ENCODE results near the gene PLCXD3.
"Not testable (repeated sequence)": the region's sequence is repeated elsewhere in the genome, so short reads cannot be mapped to it uniquely, and the experiment has no call there.

The PLCXD3 gene

DNA sequence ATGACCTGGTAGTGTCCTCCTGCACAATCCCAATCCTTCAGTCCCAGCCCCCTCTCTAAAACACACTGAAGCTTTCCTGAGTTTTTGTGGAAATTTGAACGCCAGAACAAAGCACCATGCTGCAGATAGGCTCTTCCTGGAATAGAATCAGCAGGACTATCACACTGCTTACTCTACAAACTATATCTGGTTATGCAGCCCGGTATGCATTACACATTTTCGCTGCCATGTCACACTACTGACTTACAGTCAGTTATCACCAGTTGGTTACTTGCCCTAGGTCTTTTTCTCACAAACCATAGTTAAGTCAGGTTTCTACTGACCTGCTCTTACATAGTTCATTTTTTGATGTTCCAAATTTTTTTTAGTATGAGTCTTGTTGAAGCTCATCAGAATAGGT, 24.9 kb downstream of the PLCXD3 start:
- DNase-seq = no peak

DNA sequence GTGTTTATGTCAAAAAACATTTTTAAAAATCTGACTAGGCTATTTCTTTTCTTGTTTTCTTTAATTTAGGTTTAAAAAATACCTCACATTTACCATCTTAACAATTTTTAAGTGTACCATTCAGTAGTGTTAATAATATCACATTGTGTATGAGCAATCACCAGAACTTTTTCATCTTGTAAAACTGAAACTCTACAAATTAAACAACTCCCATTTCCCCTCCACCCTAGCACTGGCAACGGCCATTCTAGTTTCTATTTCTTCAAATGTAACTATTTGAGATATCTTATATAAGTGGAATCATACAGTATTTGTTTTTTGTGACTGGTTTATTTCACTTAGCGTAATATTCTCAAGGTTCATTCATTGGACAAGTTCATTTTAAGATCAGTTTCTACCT, 27.7 kb downstream of the PLCXD3 start:
- DNase-seq = no peak

DNA sequence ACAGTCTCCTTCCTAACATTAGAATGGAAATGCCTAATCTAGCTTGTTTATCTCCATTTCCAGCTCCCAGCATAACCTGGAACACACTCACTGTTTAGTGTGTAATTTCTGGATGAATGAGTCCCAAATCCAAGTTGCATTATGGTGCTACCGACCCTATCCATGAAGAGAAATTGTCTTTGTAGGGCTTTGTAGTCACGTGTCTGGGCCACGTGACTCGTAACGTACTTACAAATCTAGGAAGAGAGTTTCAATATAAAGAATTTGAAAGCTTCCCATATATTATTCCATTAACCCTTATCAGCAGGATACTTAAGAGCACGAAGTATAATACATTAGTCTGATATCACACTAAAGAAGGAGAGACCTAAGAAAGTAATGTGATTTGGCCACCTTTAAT, 28.2 kb downstream of the PLCXD3 start:
- DNase-seq = no peak

DNA sequence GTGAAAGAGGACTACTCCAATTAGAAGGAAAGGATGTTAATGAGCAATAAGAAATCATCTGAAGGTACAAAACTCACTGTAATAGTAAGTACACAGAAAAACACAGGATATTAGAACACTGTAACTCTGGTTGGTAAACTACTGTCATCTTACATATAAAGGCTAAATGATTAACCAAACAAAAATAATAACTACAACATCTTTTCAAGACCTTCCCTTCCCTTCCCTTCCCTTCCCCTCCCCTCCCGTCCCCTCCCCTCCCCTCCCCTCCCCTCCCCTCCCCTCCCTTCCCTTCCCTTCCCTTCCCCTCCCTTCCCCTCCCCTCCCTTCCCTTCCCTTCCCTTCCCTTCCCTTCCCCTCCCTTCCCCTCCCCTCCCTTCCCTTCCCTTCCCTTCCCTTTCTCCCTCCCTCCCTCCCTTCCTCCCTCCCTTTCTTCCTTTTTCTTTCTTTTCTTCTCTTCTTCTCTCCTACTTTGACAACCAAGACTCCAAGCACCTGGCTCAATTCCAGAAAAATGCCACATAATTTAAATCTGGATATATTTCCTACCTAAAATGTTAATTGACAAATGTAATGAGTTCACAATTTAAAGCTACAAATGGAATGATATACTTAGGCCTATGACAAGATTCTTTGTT, 38.7 kb downstream of the PLCXD3 start:
- DNase-seq = not testable (repeated sequence)

DNA sequence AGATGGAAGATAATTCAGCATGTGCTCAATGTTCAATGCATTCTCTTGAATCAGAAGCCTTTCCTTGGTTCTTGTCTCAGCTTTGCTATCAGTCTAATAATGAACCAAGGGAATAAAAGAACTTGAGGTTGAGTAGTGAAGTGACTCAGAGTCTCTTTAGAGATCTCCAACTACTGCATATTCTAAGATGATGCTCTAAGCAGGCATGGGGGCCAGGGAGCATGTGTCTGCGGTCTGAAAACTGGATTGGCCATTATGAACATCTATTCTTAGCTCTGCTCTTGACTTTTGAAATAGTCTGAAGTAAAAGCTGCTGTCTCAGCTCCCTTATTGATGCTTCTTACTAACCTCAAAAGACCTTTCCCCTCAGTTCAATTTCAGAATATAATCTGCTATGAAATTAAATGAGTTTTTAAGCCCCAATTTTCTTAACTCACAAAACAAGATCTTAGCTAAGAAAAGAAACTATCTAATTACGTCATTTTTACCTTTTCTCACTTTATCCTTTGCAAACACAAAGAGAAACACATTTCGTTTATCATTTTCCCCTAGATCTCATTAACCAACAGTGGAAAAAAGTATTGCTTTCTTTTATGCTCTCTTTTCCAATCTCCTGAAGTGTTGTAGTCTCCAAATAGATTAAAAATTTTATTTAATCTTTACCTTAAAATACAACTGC, 44.8 kb downstream of the PLCXD3 start:
- DNase-seq = no peak

DNA sequence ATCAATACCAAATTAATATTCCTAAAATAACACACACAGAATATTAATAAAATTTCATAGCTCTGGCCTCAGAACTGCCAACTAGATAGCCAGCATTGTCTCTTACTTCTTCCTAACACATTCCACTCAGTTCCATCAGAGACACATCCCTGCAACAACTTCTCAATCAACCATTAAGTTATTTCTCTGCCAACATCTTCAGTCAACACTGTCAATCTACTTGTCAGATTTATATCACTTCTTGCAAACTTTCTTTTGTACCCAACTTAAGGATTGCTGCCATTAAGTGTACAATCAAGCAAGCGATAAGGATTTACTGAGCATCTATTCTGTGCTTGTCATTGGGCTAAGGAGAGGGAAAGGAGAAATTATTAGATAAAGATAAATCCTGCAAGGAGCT, 50.8 kb downstream of the PLCXD3 start:
- DNase-seq = no peak

DNA sequence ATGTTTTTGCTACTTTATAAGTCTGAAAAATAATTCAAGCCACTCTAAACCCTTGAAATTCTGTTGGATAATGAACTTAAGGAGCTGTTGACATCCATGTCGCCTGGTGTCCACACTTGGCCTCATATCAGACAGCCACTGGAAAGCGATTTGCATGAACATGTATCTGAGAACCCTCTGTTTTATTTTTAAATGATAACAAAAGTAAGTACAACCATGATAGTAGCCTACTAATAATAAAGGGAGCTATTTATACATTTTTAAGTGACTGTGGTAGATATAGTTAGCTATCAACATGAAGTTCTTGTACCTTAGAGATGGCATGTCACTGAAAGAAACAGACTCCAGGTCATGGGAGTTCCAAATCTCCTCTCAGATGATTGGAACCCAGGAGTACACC, 53.3 kb downstream of the PLCXD3 start:
- DNase-seq = no peak

DNA sequence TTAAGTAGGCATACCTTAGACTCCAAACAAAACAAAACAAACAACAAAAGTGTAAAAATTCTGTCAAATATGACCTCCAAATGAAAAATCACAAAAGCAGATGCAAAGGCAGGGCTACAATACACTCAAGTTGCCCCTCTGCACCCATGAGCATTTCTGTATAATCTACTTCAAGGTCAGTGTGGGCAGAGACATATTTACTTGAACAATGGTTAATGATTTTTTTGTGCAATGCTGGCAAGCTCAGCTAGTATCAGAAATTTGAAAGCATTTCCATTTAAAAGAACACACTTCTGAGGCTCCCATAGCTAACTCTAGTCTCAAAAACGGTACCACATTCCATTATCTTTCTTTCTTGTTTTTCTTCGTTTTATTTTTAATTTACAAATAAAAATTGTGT, 57.9 kb downstream of the PLCXD3 start:
- DNase-seq = no peak

DNA sequence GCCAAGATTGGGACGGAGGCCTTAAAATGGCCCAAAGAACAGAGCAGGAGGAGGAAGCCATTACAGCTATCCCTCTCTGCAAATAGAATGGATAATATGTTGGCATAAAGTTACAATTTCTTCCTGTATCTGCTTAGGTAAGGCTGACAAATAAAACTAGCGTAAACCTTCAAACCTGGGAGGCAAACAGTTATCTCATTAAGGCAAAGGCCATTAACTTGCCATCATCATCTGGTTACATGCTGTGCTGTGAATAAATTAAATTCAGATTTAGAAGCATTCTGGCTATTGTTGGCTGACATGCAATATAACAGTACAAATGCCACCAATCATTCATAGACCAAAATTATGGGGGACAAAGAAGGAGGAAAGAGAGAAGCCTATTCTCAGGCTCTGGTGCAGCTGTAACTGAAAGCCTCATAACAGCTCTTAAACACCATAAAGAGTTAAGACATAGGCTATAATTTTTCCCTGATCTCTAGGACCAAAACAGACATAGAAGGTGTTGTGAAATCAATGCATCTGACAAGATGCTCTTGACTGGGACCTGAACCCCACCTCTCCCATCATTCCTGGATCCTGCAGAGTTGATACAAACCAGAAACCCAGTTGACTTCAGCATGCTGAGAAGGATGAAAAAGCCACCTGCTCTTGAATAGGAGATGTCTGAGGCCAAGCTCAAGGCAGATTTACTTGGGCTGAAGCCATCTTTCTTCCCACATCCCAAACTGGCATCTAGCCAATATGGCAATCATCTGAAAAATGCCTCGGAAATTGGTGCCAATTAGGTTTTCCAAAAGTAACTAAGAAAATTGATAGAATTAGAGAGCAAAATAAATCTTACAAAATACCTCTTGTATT, 62.5 kb downstream of the PLCXD3 start:
- DNase-seq = no peak

DNA sequence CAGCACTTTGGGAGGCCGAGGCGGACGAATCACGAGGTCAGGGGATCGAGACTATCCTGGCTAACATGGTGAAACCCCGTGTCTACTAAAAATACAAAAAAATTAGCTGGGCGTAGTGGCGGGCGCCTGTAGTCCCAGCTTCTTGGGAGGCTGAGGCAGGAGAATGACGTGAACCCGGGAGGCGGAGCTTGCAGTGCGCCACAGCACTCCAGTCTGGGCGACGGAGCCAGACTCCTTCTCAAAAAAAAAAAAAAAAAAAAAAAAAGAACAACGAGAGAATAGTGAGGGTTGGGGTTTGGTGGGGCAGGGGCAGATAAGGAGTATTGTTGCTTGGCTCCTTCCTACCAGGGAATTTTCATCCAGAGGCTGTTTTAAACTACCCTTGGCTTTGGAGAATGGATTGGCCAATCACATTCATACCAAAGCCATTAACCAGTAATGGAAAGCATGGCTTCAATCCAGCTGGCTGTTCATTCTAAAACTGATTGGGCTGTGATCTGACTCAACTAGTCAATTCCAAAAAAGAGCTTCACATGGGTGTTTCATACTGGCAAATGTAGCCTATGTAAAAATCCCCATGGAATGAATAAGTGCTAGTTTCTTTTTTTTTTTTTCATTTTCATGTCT, 64.4 kb downstream of the PLCXD3 start:
- DNase-seq = no peak

DNA sequence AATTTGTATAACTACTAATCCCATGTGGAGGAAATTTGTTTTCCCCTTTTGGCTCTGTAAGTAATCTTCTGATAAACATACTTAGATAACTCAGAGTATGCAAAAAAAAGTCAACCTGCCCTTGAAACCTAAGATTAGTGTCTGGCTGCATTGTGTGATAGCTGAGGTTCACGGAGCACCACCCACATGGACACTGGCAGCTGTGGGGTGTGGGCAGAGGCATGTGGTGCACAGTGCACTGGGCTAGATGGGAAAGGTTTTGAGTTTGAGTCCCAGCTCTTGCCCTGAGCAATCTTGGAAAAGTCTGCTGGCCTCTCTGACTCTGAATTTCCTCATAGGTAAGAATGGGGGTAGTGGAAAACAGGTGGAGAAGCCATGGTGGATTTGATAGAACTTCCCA, 75.1 kb downstream of the PLCXD3 start:
- no peak for DNase-seq

DNA sequence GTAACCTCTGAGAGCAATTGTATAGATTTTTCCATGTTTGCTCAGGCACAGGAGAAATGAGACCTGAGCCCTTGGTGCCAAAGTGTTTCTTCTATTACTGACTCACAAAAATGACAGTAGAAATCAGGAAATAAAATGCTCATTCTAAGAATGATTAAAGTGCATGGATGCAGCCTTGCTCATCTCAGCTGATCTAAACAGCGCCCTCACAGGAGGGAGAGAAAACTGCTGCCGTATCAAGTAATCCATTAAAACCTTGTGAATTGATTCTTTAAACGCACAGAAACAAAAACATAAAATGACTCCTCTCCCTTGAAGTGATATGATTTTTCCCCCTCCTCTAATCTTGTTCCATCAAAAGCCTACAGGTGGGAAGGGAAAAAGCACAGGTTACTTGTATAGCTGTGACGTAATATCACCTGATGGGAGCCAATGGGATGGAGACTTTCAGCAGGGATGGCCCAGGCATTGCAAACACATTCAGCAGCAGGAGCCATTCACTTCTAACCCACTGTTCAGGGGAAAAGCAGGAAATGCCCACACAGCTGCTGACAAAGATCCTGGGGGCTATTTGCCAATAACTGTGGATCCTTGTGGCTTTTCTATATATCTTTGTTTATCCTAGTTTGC, 76.7 kb downstream of the PLCXD3 start:
- no peak for DNase-seq

DNA sequence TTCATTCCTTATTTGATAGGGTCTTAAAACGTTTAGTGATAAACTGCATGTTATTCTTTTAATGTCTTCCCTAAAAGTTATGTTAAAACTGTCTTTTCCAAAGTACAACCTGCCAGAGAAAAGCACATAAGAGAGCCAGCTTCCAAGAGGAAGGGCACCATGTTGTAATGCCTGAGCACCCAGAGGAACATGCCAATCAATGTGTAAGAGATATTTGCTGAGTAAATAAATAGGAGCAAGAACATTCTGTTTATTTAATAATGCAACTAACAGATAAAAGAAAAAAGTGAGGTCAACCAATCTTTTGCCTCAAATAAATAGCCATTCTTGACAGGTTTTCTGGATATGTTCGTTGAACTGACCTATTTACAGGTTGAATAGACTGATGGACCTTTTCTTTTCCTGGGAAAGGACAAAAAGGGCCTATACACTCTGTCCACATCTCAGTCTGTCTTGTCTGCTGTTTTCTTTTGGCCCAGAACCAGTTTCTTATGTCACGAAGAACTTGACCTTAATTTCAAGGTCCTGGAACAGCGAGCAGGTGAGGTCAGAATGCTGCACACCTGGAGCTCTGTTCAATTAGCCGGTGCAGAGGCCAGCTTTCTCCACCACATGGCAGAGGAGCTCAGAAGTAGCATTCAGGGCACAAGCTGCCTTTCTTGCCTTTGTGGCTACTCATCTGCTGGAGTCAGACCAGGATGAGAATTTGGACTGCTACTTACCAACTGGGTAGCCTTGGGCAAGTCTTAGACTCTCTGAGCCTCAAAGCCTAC, 77.7 kb downstream of the PLCXD3 start:
- no peak for DNase-seq

DNA sequence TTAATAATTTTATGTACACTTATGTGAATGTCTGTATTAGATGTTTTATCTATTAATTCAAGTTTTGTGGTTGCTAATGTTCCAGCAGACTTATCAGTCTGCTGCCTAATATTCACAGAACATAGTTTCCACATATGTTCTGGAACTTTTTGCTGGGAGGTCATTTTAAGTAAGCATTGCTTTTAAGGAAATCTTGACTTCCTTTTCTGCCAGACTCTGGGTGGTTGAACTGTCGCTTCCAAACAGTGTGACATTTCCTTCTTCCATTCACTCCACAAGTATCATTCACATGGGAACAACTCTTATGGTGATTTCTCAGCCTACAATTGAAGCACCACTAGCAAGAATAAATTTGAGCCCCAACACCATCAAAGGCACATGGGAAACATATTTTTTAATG, 82.9 kb downstream of the PLCXD3 start:
- no peak for DNase-seq

DNA sequence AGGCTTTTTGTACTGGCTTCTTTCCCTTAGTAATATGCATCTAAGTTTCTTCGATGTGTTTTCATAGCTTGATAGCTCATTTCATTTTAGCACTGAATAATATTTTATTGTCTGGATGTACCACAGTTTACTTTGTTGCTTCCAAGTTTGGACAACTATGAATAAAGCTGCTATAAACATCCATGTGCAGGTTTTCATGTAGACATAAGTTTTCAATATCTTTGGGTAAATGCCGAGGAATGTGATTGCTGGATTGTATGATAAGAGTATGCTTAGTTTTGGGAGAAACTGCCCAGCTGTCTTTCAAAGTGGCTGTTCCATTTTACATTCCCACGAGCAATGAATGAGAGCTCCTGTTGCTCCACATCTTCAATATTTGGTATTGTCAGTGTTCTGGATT, 84.7 kb downstream of the PLCXD3 start:
- DNase-seq = no peak

DNA sequence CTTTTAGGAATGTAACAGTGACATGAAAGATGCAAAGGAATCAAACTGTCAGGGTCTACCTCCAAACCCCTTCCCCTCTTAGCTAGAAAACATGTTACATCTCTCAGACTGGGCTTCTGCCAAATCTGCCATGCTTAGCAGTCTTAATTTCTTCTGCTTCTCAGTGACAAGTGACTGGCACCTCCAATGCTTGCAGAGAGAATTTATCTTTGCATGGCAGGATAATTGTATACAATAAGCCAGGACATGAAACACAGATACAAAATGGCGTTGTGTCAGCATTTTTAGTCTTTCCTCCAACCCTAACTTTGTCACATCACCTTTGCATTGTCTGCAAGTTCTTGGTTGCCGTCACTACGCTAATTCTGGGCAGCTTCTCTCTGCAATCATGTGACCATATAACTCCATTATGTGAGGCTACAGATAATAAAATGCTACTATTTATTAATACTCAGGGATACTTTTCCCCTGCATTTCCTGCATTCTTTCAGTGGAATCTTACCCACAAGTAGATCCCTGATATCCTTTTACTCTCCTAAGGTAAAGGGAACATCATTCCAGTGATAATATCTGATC, 89.8 kb downstream of the PLCXD3 start:
- DNase-seq = no peak

DNA sequence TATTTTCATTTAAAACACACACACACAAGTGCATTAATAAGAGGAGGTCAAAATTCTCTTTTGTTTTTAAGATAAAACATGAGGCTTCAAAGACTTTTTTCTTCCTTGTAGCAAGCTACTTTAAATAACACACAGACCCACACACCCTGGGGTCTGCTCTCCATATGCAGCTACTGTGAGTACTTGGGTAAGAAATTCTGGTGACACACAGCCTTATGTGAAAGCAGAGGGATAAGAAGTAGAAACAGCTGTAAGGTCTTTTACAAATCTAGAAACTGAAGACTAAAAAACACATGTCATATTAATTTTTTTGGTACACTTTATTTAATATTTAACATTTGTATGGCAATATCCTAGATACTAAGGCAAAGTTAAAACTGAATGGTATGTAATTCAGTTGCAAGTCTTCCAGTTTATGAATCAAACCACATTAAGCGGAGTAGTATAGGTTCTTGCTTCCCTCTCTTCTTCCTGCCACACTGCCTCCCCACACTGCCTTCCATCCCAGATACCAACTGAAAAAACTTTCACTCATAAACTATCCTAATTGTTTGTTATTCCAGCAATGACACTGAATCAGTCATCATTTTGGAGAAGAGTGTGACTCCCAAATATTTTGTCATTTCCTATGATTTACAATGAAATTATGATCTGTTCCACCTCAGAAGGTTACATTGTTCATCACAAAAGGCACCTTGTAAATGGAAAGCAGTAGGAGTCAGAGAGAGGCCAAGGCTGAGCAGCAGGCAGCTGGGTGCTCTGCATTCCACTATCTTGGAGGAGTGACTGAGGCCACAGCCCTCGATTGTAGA, 92.0 kb downstream of the PLCXD3 start:
- DNase-seq = no peak

DNA sequence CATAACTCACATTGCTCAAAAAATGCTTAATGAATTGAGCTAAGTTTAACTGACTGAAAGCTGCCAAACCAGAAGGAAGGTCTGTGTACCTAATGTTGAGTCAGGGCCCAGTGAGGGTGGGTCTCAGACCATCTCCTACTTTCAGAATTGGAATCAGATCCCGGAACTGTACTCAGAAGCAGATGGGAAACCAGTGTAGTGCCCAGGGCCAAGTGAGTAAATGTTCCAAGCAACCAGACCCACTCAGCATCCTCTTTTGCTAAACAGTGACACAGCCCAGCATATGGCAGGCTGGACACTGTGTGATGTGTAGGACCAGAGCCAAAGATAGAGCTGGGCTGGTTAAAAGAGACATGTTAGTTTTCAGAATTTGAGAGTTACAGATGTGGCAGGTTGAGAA, 94.1 kb downstream of the PLCXD3 start:
- no peak for DNase-seq

DNA sequence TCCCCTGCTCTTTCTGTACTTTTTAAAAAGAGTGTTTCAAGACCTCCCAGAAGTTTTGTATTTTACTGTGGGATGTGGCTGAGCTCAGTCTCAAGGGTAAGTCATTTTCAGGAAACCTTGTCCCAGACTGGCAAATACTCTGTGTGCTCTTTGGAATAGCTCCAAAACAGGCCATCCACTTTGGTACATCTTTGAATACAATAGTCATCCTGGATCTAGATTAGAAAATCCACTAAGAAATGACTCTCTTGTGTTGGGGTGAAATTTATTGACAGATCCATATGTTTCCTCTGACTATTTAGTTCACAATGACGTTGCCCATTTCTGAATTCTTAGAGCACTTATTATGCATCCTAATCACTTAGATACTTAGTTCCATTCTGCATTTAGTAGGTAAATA, 95.2 kb downstream of the PLCXD3 start:
- DNase-seq = no peak

DNA sequence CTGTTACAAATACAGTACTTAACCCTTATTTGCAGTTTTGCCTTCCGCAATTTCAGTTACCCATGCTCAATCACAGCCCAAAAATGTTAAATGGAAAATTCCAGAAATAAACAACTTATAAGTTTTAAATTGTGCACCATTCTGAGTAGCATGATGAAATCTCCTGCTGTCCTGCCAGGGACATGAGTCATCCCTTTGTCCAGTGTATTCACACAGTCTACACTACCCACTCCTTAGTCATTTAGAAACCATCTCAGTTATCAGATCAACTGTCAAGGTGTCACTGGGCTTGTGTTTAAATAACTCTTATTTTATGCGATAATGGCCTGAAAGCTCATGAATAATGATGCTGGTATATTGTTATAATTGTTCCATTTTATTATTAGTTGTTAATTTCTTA, 95.8 kb downstream of the PLCXD3 start:
- no peak for DNase-seq

DNA sequence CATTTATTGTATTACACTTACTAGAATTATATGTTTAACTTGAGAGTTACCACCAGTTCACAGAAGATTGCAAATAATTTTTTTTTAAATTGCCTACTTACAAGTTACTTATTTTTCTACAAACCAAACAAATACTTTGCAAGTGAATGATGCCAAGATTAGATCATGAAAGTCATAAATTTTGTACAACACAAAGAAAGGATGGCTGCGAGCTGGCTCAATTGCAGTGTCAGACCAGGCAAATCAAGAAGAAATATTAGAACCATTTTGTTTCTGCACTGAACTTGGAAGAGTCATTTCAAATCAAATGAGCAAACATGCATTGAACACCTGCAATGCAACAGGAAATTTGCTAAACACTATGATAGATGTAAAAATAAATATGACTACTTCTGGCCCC, 97.3 kb downstream of the PLCXD3 start:
- DNase-seq = no peak

Data from activated gamma-delta T cell (primary cell).